Body of pancreas (tissue), 4 donors: Measurements from ENCODE around the gene BRWD1. TPM values are rescaled to one million over a fixed set of nuclear protein-coding genes. Genes with fewer than 3 reads are reported as not detected.

ENCODE experiments used
- ATAC-seq: fragments of 150-250 bp; one replicate; pipeline ENCODE4 v1.9.1; 2016
- DNase-seq, 4 donors: peaks; one replicate each; pipeline ENCODE4 v3.0.0-alpha.2; 2019
- H3K27ac ChIP-seq, 4 donors: fragments of 200-600 bp; sonication (generic); 1 replicate in 3 of 4; 2 replicates in 1 of 4; pipeline versions ENCODE4 v1.5.1 to v1.6.1; 2016 to 2019; ENCODE audit warnings: mild to moderate bottlenecking in 1 of 4, mixed read lengths in 1 of 4, moderate library complexity in 1 of 4
- H3K27me3 ChIP-seq, 2 donors: fragments of 200-600 bp; sonication (generic); one replicate each; pipeline ENCODE4 v1.6.0; 2016; ENCODE audit warnings: mild to moderate bottlenecking in 1 of 2
- H3K36me3 ChIP-seq, 2 donors: fragments of 200-600 bp; sonication (generic); replicated peaks in 1 of 2; 2 replicates each; pipeline ENCODE4 v1.5.1; 2016; ENCODE audit warnings: low read depth in 2 of 2; ENCODE audit not compliant: insufficient read depth in 1 of 2
- H3K4me1 ChIP-seq: fragments of 200-600 bp; sonication (generic); one replicate; pipeline ENCODE4 v1.6.0; 2016
- H3K4me3 ChIP-seq, 2 donors: fragments of 200-600 bp; sonication (generic); 1 replicate in 1 of 2; 2 replicates in 1 of 2; pipeline ENCODE4 v1.5.1; 2016 to 2019
- H3K9me3 ChIP-seq, 3 donors: fragments of 200-600 bp; sonication (generic); 1 replicate in 2 of 3; 2 replicates in 1 of 3; pipeline ENCODE4 v1.5.1; 2016
- CTCF ChIP-seq, 7 experiments: fragments of 450-650 bp in 4 of 7; fragments of 200-600 bp in 3 of 7; sonication (generic) in 3 of 7; IDR thresholded peaks; one replicate each; pipeline ENCODE4 v1.5.1; 2016 to 2019; ENCODE audit warnings: antibody characterized with exemption in 7 of 7
- POLR2A ChIP-seq, 3 donors: fragments of 450-650 bp; IDR thresholded peaks; one replicate each; pipeline ENCODE4 v1.6.1; 2016; ENCODE audit warnings: antibody characterized with exemption in 3 of 3, mild to moderate bottlenecking in 2 of 3
- whole genome bisulfite sequencing, 2 donors: methylation state at CpG; one replicate each; pipeline ENCODE4 v1.1.5; 2017; 5-methylcytosine and 5-hydroxymethylcytosine counted together
- intact Hi-C: fragments of 100-400 bp; cut with DNase I; formaldehyde crosslinking; loops from one replicate; pipeline ENCODE4 v1.15.1; 2023
- total RNA-seq, 2 donors: library from RNA; depleted of rRNA; stranded (reverse); fragments of >200 nt; gene quantifications; one replicate each; pipeline ENCODE4 v1.1.0, GENCODE V29; 2016

BRWD1 gene
- total RNA-seq, 2 donors from 2014 or later = 53.7 to 75.2 TPM

DNA sequence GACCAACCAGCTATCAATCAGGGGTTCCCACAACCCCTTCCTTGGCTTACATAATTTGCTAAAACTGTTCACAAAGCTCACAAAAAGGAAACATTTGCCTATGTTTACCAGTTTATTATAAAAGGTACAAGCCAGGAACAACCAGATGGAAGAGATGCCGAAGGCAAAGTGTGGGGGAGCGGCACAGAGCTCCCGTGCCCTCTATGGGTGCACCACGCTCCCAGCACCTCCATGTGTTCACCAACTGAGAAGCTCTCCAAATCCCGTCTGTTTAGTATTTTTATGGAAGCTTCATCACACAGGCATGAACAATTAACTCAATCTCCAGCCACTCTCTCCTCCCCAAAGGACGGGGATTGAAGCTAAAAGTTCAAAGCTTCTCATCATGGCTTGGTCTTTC lies 163.1 kb downstream of the BRWD1 start:
- H3K27me3 ChIP-seq = no peaks in the 10 kb centered on the region
- no peak for ATAC-seq
- no peak for DNase-seq
- no peak overlapping the region for H3K27ac ChIP-seq
- no peaks in the 10 kb centered on the region for H3K9me3 ChIP-seq
- intact Hi-C loops = no loop called here
- H3K4me1 ChIP-seq = no peaks in the 10 kb centered on the region
- H3K36me3 ChIP-seq = no peaks in the 10 kb centered on the region
- H3K4me3 ChIP-seq = no peak overlapping the region
- WGBS, 2 donors = 88 to 90% methylated on average over 6 of the region's 6 CpGs
- TF ChIP-seq POLR2A (IDR thresholded peaks at IDR 0.05) (no peak), CTCF (IDR thresholded peaks at IDR 0.05) (no peak)

GRCh38 chr21:39149882-39150281 lies 163.6 kb downstream of the BRWD1 start:
- ATAC-seq = no peak
- no peak overlapping the region for H3K4me3 ChIP-seq
- H3K9me3 ChIP-seq = no peaks in the 10 kb centered on the region
- no peaks in the 10 kb centered on the region for H3K4me1 ChIP-seq
- TF ChIP-seq POLR2A (IDR thresholded peaks at IDR 0.05) (no peak), CTCF (IDR thresholded peaks at IDR 0.05) (no peak)
- H3K36me3 ChIP-seq = no peaks in the 10 kb centered on the region
- DNase-seq = no peak
- no peaks in the 10 kb centered on the region for H3K27me3 ChIP-seq
- intact Hi-C loops = no loop called here
- H3K27ac ChIP-seq = no peak overlapping the region

DNA sequence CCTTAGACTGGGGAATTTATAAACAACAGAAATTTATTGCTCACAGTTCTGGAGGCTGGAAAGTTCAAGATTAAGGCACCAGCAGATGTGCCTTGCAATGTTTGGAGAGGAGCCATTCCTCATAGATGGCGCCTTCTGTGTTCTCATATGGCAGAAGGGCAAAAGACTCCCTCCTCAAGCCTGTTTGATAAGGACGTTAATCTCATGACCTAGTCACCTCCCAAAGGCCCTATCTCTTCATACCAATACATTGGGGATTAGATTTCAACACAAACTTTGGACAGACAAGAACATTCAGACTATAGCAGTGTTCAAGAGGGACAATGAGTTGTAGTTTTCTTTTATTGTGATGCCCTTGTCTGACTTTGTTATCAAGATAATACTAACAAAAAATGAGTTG lies 164.5 kb downstream of the BRWD1 start:
- no peaks in the 10 kb centered on the region for H3K36me3 ChIP-seq
- ATAC-seq = no peak
- TF ChIP-seq CTCF (IDR thresholded peaks at IDR 0.05) (no peak), POLR2A (IDR thresholded peaks at IDR 0.05) (no peak)
- no peak overlapping the region for H3K27ac ChIP-seq
- H3K4me3 ChIP-seq = no peak overlapping the region
- WGBS, 2 donors = 58 to 65% methylated on average over 2 of the region's 2 CpGs
- intact Hi-C loops = no loop called here
- H3K27me3 ChIP-seq = no peaks in the 10 kb centered on the region
- H3K4me1 ChIP-seq = no peaks in the 10 kb centered on the region
- H3K9me3 ChIP-seq = no peaks in the 10 kb centered on the region
- no peak for DNase-seq

- no peak overlapping the region for H3K4me3 ChIP-seq
- 83 to 86% methylated on average over 3 of the region's 3 CpGs for WGBS, 2 donors
- no peak for DNase-seq
- no peaks in the 10 kb centered on the region for H3K27me3 ChIP-seq
- no peak for TF ChIP-seq POLR2A (IDR thresholded peaks at IDR 0.05)
- TF ChIP-seq CTCF (IDR thresholded peaks at IDR 0.05) = no peak
- H3K4me1 ChIP-seq = no peaks in the 10 kb centered on the region
- intact Hi-C loops = no loop called here
- H3K36me3 ChIP-seq = no peaks in the 10 kb centered on the region
- no peak for ATAC-seq
- H3K9me3 ChIP-seq = no peaks in the 10 kb centered on the region
- no peak overlapping the region for H3K27ac ChIP-seq
Measured at GRCh38 chr21:39144191-39144590, 169.2 kb downstream of the BRWD1 start.

DNA sequence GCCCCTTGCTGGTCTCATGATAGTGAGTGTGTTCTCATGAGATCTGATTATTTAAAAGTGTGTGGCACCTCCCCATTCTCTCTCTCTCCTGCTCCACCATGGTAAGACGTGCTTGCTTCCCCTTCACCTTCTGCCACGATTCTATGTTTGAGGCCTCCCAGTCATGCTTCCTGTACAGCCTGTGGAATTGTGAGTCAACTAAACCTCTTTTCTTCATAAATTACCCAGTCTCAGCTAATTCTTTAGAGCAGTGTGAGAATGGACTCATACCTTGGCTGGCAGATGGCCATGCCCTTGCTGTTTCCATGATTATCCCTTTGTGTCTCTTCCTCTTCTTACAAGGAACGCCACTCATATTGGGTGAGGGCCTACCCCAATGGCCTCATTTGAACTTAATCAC lies 170.5 kb downstream of the BRWD1 start:
- Histone ChIP-seq H3K4me3 (no peak overlapping the region), H3K36me3 (no peaks in the 10 kb centered on the region), H3K9me3 (no peaks in the 10 kb centered on the region), H3K27me3 (no peaks in the 10 kb centered on the region), H3K27ac (no peak overlapping the region), H3K4me1 (no peaks in the 10 kb centered on the region)
- ATAC-seq = no peak
- intact Hi-C loops = no loop called here
- 85 to 95% methylated on average over 3 of the region's 3 CpGs for WGBS, 2 donors
- no peak for DNase-seq
- TF ChIP-seq CTCF (IDR thresholded peaks at IDR 0.05) (no peak), POLR2A (IDR thresholded peaks at IDR 0.05) (no peak)
